ENCODE data around the gene COL4A2.

The COL4A2 gene

DNA sequence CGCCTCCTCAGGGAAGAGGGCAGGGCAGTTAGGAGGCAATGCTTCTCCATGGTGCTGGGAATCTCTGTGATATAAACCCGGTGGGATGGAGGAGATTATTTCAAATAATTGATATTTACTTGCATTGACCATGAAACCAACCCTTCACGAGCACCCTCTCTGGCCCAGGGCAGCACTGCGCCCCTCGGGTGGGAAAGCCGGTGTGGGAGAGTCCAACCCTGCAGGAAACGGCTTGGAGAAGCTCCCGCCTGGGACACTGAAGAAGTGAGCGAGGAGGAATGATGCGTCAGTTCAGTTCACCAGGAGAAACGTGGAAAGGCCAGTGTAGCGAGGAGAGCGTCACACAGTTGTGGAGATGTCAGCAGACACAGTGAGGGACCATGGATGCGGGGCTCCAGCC, 99.9 kb downstream of the COL4A2 start:
- no peak for DNase-seq

- no peak for DNase-seq
These were observed 100.4 kb downstream of the COL4A2 start for GRCh38 chr13:110407531-110407930.

DNA sequence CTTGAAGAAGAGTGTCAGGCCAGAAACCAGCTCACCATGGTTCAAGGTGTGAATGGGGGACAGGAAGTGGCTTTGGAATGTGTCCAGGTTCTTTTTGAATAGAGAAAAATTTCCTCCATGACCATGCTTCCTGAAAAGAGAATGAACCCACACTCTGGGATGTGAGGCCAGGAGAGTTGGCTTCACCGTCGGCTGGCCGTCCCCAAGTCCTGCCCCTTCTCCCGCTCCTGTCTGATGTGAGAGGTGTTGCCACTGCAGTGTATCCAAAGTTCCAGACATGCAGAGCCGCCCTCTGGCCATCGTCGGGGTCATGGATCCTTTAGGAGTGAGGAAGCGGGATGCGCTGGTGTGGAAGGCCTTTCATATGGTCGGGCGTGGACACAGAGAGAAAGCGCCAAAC, 101.2 kb downstream of the COL4A2 start:
- DNase-seq, result no peak

GRCh38 chr13:110409581-110409992, 102.5 kb downstream of the COL4A2 start:
- DNase-seq, result no peak

GRCh38 chr13:110410000-110410399, 102.9 kb downstream of the COL4A2 start:
- DNase-seq, result no peak

- no peak for DNase-seq
These were observed 104.0 kb downstream of the COL4A2 start for GRCh38 chr13:110410936-110411687.

DNA sequence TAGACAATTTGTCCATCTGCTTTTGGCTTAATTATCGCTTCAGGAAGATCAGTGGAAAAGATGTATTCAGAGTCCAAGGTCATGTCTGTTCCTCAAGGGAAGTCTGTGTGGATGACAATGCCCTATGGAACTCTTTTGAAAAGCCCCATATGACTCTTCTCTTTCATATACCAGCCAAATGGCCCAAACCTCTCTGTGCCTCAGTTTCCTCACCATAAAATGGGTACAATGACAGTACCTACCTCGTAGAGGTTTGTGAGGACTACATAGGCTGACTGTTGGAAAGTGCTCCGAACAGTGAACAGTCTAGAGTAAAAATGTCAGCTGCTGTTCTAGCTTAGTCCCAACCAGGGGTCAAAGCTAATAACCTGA, 104.6 kb downstream of the COL4A2 start:
- DNase-seq, result no peak

GRCh38 chr13:110412132-110412914, 105.2 kb downstream of the COL4A2 start:
- DNase-seq, result peak; percentile 82

- no peak for DNase-seq
These were observed 106.1 kb downstream of the COL4A2 start for GRCh38 chr13:110413016-110413675.

GRCh38 chr13:110413676-110414040, 106.6 kb downstream of the COL4A2 start:
- DNase-seq, result no peak

DNA sequence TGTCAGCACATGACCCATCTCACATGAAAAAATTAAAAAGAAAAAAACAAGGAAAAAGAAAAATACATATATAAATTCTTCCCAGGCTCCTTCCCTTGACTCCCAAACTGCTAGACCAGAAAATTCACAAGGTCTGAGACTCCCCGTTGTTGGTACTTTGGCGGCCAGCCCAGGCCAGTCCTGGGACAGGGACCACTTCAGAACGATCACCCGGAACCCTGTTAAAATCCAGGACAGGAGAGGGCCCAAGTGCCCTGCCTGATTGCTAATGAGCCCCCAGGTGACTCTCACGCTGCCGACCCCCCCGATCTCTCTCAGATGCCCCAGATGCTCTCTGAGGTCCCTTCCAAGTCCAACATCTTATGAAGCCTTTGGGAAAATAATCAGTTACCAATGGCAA, 107.2 kb downstream of the COL4A2 start:
- DNase-seq, result no peak

GRCh38 chr13:110414931-110415330, 107.8 kb downstream of the COL4A2 start:
- no peak for DNase-seq

DNA sequence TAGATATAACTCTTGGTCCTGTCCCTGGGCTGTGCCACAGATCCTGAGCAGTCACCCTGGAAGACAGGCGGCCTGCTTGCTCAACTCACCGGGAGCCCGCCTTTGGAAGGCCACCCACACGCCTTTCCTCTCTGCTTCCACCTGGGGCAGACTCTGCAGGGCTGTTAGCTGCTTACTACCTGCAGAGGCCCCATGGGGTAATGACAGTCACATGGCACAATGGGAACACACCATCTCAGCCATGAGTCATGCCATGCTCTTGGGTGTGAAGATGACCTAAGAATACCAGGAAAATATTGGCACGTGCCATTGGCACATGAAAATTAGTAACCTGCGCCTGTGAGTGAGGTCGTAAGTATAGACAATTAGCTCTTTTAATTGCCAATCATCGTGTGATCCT, 108.6 kb downstream of the COL4A2 start:
- DNase-seq, result no peak

DNA sequence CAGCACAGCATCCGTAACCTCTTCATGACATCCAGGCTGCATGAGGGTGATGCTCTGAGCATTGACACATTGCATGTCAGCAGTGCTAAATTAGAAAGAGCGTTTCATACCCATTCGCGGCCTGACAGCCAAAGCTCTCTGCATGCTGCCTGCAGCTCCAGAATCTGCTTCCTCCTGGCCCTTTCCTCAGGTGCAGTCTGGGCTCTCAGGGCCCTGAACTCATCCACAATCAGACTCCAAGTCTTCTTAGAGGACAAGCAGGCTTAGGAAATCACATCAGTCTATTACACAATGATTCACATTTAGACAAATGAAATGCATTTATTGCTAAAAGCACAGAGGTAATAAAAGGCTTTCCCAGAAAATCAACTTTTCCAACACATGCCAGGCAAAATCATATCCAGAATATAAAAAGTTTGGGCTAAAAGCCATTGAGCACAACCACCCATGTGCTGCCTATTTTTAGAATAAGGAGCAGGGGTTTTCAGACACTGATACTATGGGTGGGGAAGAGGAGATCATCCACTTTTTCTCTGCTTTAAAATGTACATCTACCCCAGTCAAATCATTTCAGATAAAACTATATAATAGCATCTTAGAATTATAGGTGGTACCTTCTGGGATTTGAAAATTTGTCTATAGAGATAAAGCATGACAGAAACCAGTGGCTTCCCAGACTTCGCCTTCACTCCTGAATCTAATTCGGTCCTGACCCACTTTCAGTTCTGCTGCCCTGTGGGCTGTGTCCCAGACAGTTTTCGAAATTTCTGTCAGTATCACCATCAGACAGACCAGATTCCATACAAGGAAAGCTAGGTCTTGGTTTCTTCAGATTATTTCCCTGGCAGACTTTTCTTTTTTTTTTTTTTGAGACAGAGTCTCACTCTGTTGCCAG, 109.3 kb downstream of the COL4A2 start:
- DNase-seq, result no peak

DNA sequence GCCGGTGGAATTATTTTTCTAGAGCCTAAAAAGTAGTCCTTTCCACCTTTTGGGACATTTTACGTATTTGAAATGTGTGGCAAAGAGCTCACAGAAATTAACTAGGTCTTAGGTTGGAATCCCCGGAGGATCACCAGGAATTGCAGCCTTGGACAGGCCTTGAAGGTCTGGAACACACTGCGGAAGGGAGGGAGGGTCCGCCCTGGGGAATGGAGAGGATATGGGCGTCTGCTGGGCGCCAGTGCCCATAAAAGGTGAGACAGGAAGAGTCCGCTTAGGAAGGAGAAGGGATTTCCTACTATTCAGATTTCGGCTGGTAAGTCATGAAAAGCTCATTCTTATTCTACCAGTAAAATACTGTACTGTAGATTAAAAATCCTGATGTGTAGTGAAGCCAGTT, 111.9 kb downstream of the COL4A2 start:
- DNase-seq, result no peak

GRCh38 chr13:110419381-110419791, 112.3 kb downstream of the COL4A2 start:
- no peak for DNase-seq

GRCh38 chr13:110419946-110420345, 112.9 kb downstream of the COL4A2 start:
- DNase-seq, result no peak

GRCh38 chr13:110420626-110421025, 113.5 kb downstream of the COL4A2 start:
- no peak for DNase-seq

DNA sequence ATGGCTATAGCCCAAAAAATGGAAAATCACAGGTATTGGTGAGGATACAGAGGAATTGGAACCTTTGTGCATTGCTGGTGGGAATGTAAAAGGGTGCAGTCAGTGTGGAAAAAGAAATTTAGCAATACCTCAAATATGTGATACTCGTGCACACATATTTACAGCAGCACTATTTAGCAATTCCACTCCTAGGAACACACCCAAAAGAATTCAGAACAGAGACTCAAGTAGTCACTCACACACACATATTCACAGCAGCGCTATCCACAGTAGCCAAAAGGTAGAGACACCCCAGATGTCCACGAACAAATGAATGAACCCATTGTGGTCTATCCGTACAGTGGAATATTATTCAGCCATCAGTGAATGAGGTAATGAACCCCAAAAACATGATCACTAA, 114.0 kb downstream of the COL4A2 start:
- no peak for DNase-seq

- no peak for DNase-seq
These were observed 114.8 kb downstream of the COL4A2 start for GRCh38 chr13:110421696-110422385.

DNA sequence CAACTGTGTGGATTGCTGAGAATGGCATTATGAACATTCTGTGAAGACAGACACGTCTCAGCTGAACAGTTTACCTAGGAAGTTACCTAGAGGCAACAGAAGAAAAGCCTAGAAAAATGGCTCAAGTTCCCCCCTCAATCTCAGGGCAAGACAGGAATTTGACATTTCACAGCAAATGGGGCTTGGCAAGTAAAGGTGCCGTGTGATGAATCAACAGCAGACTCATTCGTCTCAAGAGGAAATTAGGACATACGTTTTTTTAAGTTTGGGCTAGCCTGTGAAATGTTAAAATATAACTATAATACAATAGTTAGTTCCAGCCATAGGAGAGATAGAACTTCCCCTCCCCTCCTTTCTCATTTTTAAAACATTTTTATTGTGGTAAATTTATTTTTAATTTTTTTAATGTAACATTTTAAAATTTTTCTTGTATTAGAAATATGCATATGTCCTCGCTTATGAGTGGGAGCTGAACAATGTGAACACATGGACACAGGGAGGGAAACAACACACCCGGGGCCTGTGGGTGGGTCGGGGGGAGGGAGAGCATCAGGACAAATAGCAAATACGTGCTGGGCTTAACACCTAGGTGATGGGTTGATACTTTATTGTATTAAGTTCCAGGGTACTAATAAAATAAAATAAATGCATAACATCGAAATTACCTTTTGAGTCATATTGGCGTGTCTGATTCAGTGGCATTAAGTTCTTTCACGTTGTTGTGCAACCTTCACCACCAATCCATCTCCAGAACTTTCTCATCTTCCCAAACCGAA, 116.0 kb downstream of the COL4A2 start:
- no peak for DNase-seq

Data from activated CD8-positive, alpha-beta memory T cell treated with anti-CD3 and anti-CD28 coated beads for 24 hours (primary cell).